OCI-LY1 (cell line): ENCODE measurements around the gene UBXN6.
A peak's percentile ranks its signal among the peaks of the same experiment; 100 is the strongest.

Source experiments
- H2AFZ ChIP-seq: fragments of 200-600 bp; sonication (generic), shearing (Covaris generic); 2 replicates; pipeline ENCODE4 v1.6.0; 2014; ENCODE audit warnings: antibody characterized with exemption, mild to moderate bottlenecking, low read length
- H3F3A ChIP-seq: fragments of 200-600 bp; sonication (generic), shearing (Covaris generic); 2 replicates; pipeline ENCODE4 v1.6.0; 2014; ENCODE audit warnings: mild to moderate bottlenecking, antibody characterized with exemption, low read length, moderate library complexity; ENCODE audit not compliant: insufficient read depth
- H3K27ac ChIP-seq: fragments of 200-600 bp; sonication (generic); 2 replicates; pipeline ENCODE4 v1.5.1; 2014; ENCODE audit warnings: low read length, mixed run types, mild to moderate bottlenecking, low read depth; ENCODE audit not compliant: poor library complexity, severe bottlenecking
- H3K27me3 ChIP-seq: fragments of 200-600 bp; sonication (generic); 2 replicates; pipeline ENCODE4 v1.6.0; 2014; ENCODE audit warnings: antibody characterized with exemption, mild to moderate bottlenecking, low read length, moderate library complexity; ENCODE audit not compliant: insufficient read depth
- H3K36me3 ChIP-seq: fragments of 200-600 bp; sonication (generic); 2 replicates; pipeline ENCODE4 v1.6.1; 2014; ENCODE audit warnings: mild to moderate bottlenecking, antibody characterized with exemption, low read length, moderate library complexity, mixed read lengths; ENCODE audit not compliant: insufficient read depth
- H3K4me1 ChIP-seq: fragments of 200-600 bp; sonication (generic); 2 replicates; pipeline ENCODE4 v1.5.1; 2014; ENCODE audit warnings: mild to moderate bottlenecking, low read length, moderate library complexity; ENCODE audit not compliant: insufficient read depth, severe bottlenecking
- H3K4me2 ChIP-seq: fragments of 200-600 bp; sonication (generic), shearing (Covaris generic); 2 replicates; pipeline ENCODE4 v1.6.1; 2014; ENCODE audit warnings: low read length
- H3K4me3 ChIP-seq: fragments of 200-600 bp; sonication (generic); 2 replicates; pipeline ENCODE4 v1.5.1; 2014; ENCODE audit warnings: low read length, low read depth, mild to moderate bottlenecking, mixed read lengths; ENCODE audit not compliant: poor library complexity, severe bottlenecking
- H3K79me2 ChIP-seq: fragments of 200-600 bp; shearing (Covaris generic); 2 replicates; pipeline ENCODE4 v1.6.1; 2016; ENCODE audit warnings: mixed run types, low read length, mixed read lengths; ENCODE audit not compliant: insufficient read depth
- H3K9ac ChIP-seq: fragments of 200-600 bp; sonication (generic), shearing (Covaris generic); 2 replicates; pipeline ENCODE4 v1.6.1; 2014; ENCODE audit warnings: mild to moderate bottlenecking, low read length, mixed read lengths
- H3K9me2 ChIP-seq: fragments of 200-600 bp; sonication (generic), shearing (Covaris generic); 2 replicates; pipeline ENCODE4 v1.6.1; 2014; ENCODE audit warnings: low read depth, mild to moderate bottlenecking, low read length, mixed read lengths
- H3K9me3 ChIP-seq: fragments of 200-600 bp; shearing (Covaris generic); 2 replicates; pipeline ENCODE4 v1.6.1; 2014; ENCODE audit warnings: low read length, mixed read lengths
- H4K20me1 ChIP-seq: fragments of 200-600 bp; sonication (generic), shearing (Covaris generic); 2 replicates; pipeline ENCODE4 v1.6.0; 2016; ENCODE audit warnings: mild to moderate bottlenecking, low read length; ENCODE audit not compliant: insufficient read depth
- CTCF ChIP-seq: fragments of 200-600 bp; sonication (generic), shearing (Covaris generic); IDR thresholded peaks from 2 replicates; pipeline ENCODE4 v1.5.1; 2017; ENCODE audit warnings: mild to moderate bottlenecking, antibody characterized with exemption, low read length, moderate library complexity, mixed read lengths
- EZH2 ChIP-seq: fragments of 200-600 bp; sonication (generic), shearing (Covaris generic); IDR thresholded peaks from 2 replicates; pipeline ENCODE4 v1.8.0; 2017; ENCODE audit warnings: borderline replicate concordance, mixed run types, mild to moderate bottlenecking, antibody characterized with exemption, low read length, moderate library complexity, mixed read lengths

Gene UBXN6

GRCh38 chr19:4402171-4403004 lies 55.2 kb downstream of the UBXN6 start, which contains the start of gene CHAF1A:
Gene CHAF1A (plus strand): TSS chr19:4402640. CDS start chr19:4402763, 123 bp downstream.
- Histone ChIP-seq H3K9me3 (no peaks in the 10 kb centered on the region), H3K4me1 (peaks cover 50% of the 10 kb centered on the region), H3K36me3 (peaks cover 44% of the 10 kb centered on the region), H3K9me2 (no peaks in the 10 kb centered on the region), H3K27ac (peak within 1 kb of the TSS; percentile 85), H3K4me2 (peak within 1 kb of the TSS; percentile 100), H3K9ac (peak within 1 kb of the TSS; percentile 100), H3K79me2 (peaks cover 63% of the 10 kb centered on the region), H3K27me3 (no peaks in the 10 kb centered on the region), H3F3A (no peaks in the 10 kb centered on the region), H3K4me3 (peak within 1 kb of the TSS; percentile 100), H4K20me1 (no peaks in the 10 kb centered on the region), H2AFZ (peak within 1 kb of the TSS; percentile 73; the same call in 1 of the 2 replicates)
- TF ChIP-seq CTCF (no peak), EZH2 (no peak)

GRCh38 chr19:4401769-4402170 lies 55.8 kb downstream of the UBXN6 start:
- Histone ChIP-seq H2AFZ (peak overlapping the region; percentile 73; the same call in 1 of the 2 replicates), H3K79me2 (peaks cover 62% of the 10 kb centered on the region), H3K9me2 (no peaks in the 10 kb centered on the region), H3F3A (no peaks in the 10 kb centered on the region), H3K4me3 (peak overlapping the region; percentile 69), H3K9me3 (no peaks in the 10 kb centered on the region), H3K4me2 (peak overlapping the region; percentile 98), H3K9ac (peak overlapping the region; percentile 88), H3K4me1 (peaks cover 50% of the 10 kb centered on the region), H3K36me3 (peaks cover 44% of the 10 kb centered on the region), H3K27me3 (no peaks in the 10 kb centered on the region), H3K27ac (peak overlapping the region; percentile 85), H4K20me1 (no peaks in the 10 kb centered on the region)
- TF ChIP-seq CTCF (no peak), EZH2 (no peak)

- Histone ChIP-seq H4K20me1 (no peaks in the 10 kb centered on the region), H3K9me3 (no peaks in the 10 kb centered on the region), H3K9me2 (no peaks in the 10 kb centered on the region), H3K27me3 (no peaks in the 10 kb centered on the region), H3K27ac (peak within 1 kb of the TSS; percentile 85), H3K79me2 (peaks cover 52% of the 10 kb centered on the region), H3K9ac (peak within 1 kb of the TSS; percentile 91), H2AFZ (no peak within 1 kb of the TSS), H3K4me2 (peak within 1 kb of the TSS; percentile 99), H3K4me1 (peaks cover 43% of the 10 kb centered on the region), H3K36me3 (peaks cover 39% of the 10 kb centered on the region; the same call in 1 of the 2 replicates), H3F3A (no peaks in the 10 kb centered on the region), H3K4me3 (peak within 1 kb of the TSS; percentile 81)
- no peak for TF ChIP-seq EZH2
- peak; percentile 90 for TF ChIP-seq CTCF
These were observed 57.3 kb downstream of the UBXN6 start, which contains the start of gene SH3GL1 for GRCh38 chr19:4400135-4400936. Gene SH3GL1 (minus strand): TSS chr19:4400547. CDS start chr19:4400368, 179 bp downstream.
